ENCODE measurements around the gene TEAD2. TPM values are rescaled to one million over a fixed set of nuclear protein-coding genes. Genes with fewer than 3 reads are reported as not detected.

The TEAD2 gene
- total RNA-seq, 4 donors from 2014 or later: 3.8 to 12.4 (median 8.2) TPM

- H3K27ac ChIP-seq: no peak overlapping the region
- no peaks in the 10 kb centered on the region for H3K4me1 ChIP-seq
- intact Hi-C loops (cut with DNase I): no loop called here
- H3K36me3 ChIP-seq: no peaks in the 10 kb centered on the region
- DNase-seq: no peak
- H3K27me3 ChIP-seq: peaks cover 0 to 29% (median 0%) of the 10 kb centered on the region in 4 donors
- TF ChIP-seq POLR2A (IDR thresholded peaks at IDR 0.05): no peak
- no peak for TF ChIP-seq CTCF (IDR thresholded peaks at IDR 0.05)
- no peaks in the 10 kb centered on the region for H3K9me3 ChIP-seq
- WGBS, 2 donors: 58 to 62% methylated on average over 9 to 10 of the region's 11 CpGs
- no peak overlapping the region for H3K4me3 ChIP-seq
Measured at GRCh38 chr19:49398001-49398615, 35.9 kb upstream of the TEAD2 start.

- Histone ChIP-seq H3K4me1 (no peaks in the 10 kb centered on the region), H3K27ac (no peak overlapping the region), H3K4me3 (no peak overlapping the region), H3K9me3 (no peaks in the 10 kb centered on the region), H3K27me3 (peaks cover 0 to 29% (median 0%) of the 10 kb centered on the region in 4 donors), H3K36me3 (no peaks in the 10 kb centered on the region)
- WGBS, 2 donors: 75 to 80% methylated on average over 8 of the region's 8 CpGs
- TF ChIP-seq POLR2A (IDR thresholded peaks at IDR 0.05): no peak
- no peak for TF ChIP-seq CTCF (IDR thresholded peaks at IDR 0.05)
- intact Hi-C loops (cut with DNase I): no loop called here
- DNase-seq: no peak
Measured at GRCh38 chr19:49396738-49397505, 34.7 kb upstream of the TEAD2 start.

GRCh38 chr19:49395581-49396407, 33.6 kb upstream of the TEAD2 start:
- Histone ChIP-seq H3K4me3 (no peak overlapping the region), H3K4me1 (peaks cover 0 to 3% (median 0%) of the 10 kb centered on the region in 3 donors), H3K27me3 (peaks cover 0 to 34% (median 0%) of the 10 kb centered on the region in 4 donors), H3K9me3 (no peaks in the 10 kb centered on the region), H3K36me3 (no peaks in the 10 kb centered on the region), H3K27ac (no peak overlapping the region)
- intact Hi-C loops (cut with DNase I): no loop called here
- 69 to 86% methylated on average over 12 to 14 of the region's 15 CpGs for WGBS, 2 donors
- TF ChIP-seq POLR2A (IDR thresholded peaks at IDR 0.05) (no peak), CTCF (IDR thresholded peaks at IDR 0.05) (no peak)
- no peak for DNase-seq

GRCh38 chr19:49393881-49394280, 31.7 kb upstream of the TEAD2 start:
- intact Hi-C loops (cut with DNase I): loop anchor here (2.0 kb wide), 1 partner anchor 49 kb away; no protein-coding TSS in a partner anchor
- no peak for TF ChIP-seq POLR2A (IDR thresholded peaks at IDR 0.05)
- TF ChIP-seq CTCF (IDR thresholded peaks at IDR 0.05): no peak
- H3K9me3 ChIP-seq: no peaks in the 10 kb centered on the region
- H3K36me3 ChIP-seq: no peaks in the 10 kb centered on the region
- peaks cover 0 to 50% (median 0%) of the 10 kb centered on the region in 4 donors for H3K27me3 ChIP-seq
- no peak overlapping the region for H3K27ac ChIP-seq
- peaks cover 0 to 3% (median 0%) of the 10 kb centered on the region in 3 donors for H3K4me1 ChIP-seq
- WGBS, 2 donors: 89 to 100% methylated on average over 1 to 3 of the region's 5 CpGs
- DNase-seq: no peak
- no peak overlapping the region for H3K4me3 ChIP-seq

Data from esophagus squamous epithelium (tissue), 5 donors.